COR-L47 (cell line): Measurements from ENCODE around the gene XIRP2.

Experiments
- DNase-seq: peaks from one replicate; lab custom pipeline; 2025; lab: John Stamatoyannopoulos, UW

XIRP2 gene, protein sequence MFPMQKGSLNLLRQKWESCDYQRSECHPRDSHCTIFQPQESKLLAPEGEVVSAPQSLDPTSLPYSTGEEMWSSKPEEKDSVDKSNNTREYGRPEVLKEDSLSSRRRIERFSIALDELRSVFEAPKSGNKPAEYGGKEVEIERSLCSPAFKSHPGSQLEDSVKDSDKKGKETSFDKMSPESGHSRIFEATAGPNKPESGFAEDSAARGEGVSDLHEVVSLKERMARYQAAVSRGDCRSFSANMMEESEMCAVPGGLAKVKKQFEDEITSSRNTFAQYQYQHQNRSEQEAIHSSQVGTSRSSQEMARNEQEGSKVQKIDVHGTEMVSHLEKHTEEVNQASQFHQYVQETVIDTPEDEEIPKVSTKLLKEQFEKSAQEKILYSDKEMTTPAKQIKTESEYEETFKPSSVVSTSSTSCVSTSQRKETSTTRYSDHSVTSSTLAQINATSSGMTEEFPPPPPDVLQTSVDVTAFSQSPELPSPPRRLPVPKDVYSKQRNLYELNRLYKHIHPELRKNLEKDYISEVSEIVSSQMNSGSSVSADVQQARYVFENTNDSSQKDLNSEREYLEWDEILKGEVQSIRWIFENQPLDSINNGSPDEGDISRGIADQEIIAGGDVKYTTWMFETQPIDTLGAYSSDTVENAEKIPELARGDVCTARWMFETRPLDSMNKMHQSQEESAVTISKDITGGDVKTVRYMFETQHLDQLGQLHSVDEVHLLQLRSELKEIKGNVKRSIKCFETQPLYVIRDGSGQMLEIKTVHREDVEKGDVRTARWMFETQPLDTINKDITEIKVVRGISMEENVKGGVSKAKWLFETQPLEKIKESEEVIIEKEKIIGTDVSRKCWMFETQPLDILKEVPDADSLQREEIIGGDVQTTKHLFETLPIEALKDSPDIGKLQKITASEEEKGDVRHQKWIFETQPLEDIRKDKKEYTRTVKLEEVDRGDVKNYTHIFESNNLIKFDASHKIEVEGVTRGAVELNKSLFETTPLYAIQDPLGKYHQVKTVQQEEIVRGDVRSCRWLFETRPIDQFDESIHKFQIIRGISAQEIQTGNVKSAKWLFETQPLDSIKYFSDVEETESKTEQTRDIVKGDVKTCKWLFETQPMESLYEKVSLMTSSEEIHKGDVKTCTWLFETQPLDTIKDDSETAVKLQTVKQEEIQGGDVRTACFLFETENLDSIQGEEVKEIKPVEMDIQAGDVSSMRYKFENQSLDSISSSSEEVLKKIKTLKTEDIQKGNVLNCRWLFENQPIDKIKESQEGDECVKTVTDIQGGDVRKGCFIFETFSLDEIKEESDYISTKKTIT (N-terminal part only)

DNA sequence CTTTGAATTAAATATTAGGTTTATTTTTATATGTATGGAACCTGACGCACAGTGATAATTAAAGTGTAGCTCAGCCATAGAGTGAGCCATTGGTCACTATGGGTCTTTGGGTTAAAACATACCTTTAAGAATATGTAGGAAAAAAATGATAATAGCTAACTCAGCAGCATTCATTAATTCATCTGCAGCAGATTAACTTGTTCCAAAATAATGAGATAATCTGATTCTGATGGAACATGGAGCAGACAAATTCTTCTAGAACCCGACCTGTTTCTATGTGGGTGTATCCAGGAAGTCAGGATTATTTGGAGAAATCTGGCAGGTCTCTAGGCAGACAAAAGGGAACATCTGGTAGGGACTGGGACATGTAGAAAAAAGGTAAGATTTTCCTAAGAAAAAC is at the start of gene XIRP2:
Gene XIRP2 (plus strand): TSS at position 301 of the 400 bp plus-strand sequence. CDS start 15,003 bp downstream, outside the sequence.
- DNase-seq, result no peak

DNA sequence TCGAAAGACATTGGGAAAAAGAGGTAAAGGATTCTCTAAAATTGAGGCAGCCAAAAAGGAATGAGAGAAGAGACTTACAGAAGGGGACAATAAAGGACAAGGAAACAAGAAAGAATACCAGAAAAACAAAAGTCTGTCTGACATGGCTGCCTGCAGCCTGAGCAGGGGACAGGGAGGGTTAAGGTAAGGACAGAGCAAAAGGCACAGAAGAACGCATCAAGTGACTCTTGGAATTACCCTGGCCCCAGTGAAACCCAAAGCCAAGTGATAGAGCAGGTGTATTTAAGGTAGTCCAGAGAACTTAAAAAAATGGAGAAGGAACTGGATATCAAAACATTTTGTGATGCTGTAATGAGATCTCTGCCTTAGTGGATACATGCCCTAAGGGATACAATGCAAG is 47.1 kb upstream of the XIRP2 start:
- no peak for DNase-seq

DNA sequence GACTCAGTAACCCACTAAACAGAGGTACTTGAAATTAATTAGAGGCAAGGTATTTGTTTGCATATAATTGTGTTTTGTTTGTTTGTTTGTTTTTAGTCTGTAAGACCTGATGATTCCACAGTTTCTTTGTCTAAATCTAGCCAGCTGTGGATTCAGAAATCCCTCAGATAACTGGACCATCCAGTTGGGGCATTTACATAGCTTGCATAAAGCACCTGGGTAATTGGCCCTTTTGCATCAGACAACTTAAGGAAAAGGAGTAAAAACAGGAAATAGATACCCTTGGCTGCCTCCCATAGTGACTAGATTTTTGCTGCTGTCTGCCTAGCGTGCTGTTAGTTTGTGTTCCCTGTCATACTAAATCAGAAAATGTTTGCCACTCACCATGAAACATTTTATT is 46.6 kb upstream of the XIRP2 start:
- DNase-seq, result no peak

DNA sequence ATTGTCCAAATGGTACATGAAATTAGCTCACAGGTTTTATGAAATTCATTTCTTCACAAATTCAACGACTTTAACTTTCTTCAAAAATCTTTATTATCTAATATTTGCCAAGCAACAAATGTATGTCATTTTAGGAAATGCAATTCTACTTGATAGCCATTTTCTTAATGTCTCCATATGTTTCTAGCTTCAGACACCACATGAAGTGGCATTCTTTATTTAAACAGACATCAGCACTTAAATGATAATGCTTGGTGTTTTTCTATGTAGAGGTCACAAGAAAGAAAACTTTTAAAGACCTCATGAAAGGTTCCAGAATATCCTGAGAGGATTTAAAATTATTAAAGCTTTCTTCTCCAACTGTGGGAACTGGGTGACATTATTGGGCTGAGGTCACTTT is 44.2 kb upstream of the XIRP2 start:
- no peak for DNase-seq

DNA sequence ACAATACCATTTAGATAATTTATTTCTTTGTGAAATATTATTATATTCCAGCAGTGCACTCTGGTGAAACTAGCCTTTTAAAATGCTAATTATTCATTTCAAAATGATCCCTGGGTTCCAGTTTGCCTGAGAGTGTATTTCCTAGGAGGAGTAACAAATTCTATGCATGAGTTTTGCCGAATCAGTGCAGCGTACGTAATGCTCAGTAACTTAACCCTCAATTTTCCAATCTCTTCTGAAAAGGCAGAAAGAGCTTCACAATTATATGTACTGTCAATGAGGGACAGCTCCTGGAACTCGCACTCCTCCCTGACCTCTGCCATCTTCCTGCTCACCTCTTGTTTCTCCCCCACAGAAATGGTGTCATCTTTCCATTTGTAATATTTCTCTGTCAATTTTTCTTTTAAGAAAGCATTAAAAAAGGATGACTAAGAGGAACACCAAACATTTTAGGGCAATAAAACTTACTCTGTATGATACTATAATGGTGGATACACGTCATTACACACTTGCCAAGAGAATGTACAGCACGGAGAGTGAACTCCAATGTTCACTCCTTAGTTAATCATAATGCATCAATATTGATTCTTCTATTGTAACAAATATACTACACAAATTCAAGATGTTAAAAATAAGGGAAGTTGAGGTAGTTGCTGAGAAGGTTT is 25.7 kb upstream of the XIRP2 start:
- no peak for DNase-seq

DNA sequence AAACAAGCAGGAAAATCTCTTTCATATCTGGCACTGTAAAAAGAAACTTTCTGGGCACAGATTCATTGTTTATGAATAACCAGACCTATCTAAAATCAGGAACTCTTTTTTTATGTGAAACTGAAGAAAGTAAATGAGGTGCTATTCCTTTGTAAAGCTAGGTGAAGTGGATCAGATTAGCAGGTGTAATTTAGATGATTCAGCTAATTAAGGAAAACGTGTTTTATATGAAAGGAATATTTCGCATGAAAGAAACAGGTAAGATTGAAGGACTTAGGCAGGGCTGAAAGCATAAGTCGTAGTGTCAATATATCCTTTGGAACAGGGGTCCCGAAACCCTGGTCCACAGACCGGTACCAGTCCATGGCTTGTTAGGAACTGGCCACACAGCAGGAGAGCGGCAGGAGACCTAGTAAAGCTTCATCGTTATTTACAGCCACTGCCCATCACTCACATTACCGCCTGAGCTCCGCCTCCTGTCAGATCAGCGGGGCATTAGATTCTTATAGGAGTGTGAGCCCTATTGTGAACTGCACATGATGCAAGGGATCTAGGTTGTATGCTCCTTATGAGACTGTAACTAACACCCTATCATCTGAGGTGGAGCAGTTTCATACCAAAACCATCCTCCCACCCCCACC is 20.3 kb upstream of the XIRP2 start:
- DNase-seq, result no peak

DNA sequence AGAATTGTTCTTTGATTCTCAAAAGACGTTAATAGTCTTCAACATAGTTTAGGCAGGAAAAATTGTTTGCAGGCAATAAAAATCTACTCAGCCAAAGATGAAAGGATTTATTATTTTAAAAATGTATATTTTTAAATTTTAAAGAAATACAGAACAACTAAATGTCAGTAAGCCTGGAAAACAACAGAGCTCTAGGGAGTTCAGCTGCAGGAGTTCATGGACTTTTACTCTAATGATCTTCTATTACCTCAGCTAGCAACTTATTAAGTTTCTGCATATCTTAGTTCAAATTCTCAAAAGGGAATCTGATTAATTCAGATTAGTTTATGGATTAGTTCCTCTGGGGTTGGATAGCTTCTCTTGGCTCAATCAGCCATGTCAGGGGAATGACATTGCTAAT is 17.9 kb upstream of the XIRP2 start:
- DNase-seq, result no peak

DNA sequence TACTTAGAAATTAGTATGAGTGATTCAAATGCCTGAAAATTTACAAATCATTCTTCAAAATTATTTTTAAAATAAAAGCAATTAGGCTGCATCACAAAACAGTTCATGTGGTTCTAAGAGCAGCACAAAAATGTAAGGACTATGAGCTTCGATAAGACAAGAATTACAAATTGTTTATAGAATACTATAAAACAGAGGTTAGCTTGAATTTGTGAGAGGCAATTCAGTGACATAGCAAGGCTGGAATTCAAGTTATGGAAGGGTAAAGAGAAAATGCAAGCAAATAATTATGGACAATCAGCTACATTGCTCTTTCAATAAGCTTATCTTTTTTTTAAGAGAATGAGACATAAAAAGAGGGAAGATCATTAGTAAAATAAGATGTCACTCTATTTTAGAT is 7.1 kb upstream of the XIRP2 start:
- DNase-seq, result no peak

DNA sequence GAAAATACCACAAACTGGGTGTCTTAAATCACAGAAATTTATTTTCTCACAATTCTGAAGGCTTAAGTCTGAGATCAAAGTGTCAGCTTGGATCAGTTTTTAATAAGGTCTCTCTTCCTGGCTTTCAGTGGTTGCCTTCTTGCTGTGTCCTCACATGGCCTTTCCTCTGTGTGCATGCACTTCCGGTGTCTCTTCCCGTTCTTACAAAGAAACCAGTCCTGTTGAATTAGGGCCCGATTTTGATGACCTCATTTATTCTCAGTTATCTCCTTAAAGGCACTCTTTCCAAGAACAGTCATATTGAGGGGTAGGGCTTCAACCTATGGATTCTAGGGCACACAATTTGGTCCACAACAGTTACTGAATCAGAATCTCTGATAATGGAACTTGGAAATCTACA is 5.4 kb upstream of the XIRP2 start:
- DNase-seq, result no peak

DNA sequence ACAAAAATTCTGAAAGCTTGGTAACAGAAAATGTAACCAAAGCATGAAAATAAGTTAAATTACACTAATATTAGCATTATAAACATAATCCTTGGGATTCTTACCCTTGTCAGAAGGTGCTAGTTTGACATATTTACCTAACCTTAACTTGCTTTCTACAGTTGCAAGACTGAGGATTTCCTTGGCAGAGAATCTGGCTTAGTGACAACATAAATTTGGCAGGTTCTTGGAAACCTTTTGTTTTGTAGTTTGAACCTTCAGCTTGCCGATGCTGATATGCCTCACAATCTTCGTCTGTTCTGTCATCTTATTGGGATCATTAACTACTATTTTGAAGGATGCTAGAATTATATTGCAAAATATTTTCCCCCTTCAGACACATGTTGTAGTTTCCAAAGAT is 3.4 kb downstream of the XIRP2 start:
- no peak for DNase-seq

DNA sequence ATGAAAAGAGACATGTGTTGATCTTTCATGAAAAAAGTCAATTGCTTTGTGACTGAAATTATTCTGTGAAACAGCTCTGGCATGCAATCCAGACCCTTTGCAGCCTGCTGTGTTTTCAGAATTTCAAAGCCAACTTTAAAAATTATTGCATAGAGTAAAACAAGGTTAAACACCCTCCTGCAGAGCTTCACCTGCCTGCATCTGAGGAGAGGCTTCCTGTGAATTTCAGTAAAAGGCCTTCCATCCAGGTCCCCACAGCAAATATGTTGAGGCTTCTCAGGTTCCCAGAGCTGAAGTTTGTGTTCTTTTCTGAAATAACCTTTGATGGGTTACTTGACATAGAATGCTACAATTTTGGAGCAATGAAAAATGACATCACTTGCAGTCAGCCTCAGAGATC is 4.1 kb downstream of the XIRP2 start:
- DNase-seq, result peak; percentile 17

DNA sequence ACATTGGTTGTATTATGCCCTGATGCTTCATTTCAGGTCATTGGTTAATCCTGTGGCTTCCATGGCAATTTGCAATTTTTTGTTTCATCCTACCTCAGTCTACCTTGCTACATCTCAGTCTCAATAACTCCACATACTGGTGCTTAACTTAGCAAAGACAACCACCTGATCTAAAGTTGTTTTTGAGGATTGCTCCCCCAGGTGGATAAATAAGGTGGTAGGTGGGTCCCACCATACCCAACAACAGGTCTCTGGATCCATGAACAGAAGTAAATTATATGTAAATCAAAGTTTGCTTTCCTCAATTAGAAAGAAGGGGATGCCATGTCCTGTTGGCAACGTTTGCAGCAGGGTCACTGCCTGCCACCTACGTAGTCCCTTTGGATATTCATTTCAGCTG is 7.0 kb downstream of the XIRP2 start:
- DNase-seq, result no peak

DNA sequence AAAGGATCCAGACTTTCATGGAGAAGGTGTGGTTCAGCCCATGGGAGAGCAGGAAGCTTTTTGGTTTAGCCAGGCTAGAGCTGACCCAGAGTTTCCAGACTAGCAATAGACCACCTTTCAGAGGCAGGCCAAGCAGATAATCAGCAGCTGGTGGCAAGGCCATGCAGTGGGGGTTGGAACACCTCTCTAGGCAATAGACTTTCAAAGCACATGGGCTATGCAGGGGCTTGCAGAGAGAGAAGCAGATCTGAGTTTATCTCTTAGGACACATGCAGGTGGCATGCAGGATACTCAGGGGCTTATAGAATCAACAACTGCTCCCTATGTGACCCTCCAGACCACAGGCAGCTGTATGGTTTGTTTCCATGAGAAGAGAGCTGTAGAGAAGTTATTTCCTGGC is 9.4 kb downstream of the XIRP2 start:
- DNase-seq, result no peak

DNA sequence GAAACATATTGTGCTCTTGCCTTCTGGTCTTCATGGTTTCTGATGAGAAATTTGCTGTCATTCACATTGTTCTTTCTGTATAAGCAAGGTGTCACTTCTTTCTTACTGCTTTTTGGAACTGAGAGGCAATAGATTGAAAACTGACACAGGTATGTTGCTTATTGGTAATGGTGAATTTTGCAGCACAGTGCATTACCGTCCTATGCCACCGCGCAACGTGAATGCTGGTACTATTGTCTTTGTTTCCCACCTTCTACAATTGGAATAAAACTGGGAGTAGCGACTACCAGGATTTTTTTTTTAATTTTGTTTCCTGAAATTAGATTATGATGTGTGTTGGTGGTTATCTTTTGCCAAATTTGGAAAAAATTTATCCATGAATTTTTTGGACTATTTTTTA is 11.4 kb downstream of the XIRP2 start:
- DNase-seq, result no peak

DNA sequence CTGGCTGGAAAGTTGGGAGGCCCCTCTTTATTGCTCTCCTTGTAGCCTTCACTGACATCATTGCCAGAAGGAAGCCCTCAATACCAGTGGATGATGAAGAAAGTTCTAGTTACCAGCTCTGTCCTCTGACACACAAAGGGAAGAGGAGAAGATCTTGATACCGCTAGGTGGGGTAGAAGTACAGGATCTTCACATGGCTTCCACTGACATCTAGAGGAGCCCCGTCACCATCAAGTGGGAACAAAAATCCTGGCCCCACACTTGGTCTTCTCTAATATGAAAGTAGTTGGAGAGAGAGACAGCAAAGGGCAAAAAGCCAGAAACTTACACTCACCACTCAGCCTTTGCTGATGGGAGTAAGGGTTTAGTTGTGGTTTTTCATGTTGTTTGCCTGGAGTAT is 12.4 kb downstream of the XIRP2 start:
- DNase-seq, result no peak

DNA sequence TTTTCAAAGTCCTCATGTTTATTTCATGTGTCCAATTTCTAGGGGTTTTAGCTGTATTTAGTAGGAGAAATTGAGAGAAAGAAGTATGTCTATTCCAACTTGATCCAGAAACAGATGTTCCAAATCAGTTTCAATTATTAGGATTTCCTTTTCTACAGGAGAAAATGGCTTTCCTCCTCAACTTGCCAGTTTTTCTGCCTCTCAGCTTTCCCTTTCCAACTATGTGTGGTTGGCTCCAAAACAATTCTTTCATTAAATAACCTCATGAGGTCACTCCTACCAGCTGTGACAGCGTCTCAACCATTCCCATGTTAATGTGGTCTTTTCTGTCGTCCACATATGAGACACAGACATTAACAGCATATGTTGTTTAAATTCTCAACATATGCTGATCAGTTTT is 13.1 kb downstream of the XIRP2 start:
- no peak for DNase-seq

DNA sequence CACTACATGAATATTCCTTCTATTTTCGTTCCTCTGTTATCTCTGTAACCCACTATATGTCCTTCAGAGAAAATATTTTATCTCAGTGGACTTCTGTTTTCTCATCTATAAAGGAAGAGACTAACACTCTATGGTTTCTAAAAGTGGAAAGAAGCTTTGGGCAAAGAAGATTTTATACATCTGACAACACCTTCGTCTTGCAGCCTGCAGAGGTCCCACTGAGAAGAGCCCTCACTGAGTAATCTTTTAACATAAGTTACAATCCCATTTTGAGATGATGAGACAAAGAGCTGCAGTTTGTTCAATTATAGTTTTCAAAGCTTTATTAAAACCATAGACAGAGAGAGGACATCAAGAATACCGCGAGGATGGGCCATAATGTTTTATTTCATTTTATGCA is 28.7 kb downstream of the XIRP2 start:
- no peak for DNase-seq

DNA sequence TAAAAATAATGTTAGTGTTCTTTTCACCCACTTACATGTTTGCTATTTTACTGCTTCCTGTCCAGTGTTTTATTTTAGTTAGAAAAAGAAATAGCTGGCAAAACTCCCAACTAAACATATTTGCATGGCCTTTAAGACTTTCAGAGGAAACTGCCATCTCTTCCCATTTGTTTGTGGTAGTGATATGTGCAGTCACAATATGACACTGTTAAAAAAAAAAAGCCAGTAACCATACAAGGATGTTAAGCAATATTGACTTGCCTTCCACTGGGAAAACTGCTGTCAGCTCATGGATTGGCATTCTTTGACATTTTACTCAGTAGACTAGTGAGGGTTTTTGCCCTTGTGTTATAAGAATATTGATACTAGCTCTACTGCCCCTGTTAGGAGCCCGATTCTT is 29.1 kb downstream of the XIRP2 start:
- no peak for DNase-seq

DNA sequence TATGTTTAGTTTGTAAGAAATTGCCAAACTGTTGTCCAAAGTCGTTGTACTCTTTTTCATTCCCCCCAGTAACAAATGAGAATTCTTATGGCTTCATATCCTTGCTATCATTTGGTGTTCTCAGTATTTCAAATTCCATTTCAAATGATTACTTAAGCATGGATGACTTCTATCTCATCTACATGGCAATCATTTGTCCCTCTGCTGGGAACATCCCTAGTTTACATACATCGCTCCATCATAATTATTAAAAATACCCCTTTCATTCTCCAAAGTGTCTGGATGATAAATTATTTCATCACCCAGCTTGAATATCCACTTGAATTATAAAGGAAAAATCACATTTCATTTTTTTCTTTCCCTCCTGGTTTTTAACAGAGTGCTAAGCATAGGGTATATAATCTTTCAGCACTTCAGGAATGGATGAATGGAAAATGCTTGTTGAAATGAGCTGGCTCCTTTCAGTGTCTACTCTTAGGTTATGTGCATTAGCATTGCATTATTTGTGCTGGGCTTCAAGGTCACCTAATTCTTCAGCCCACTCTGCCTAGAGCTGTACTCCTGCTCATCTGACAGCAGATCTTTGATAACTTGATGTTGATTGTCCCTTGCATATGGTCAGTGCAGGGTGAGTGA is 33.1 kb downstream of the XIRP2 start:
- DNase-seq, result no peak

DNA sequence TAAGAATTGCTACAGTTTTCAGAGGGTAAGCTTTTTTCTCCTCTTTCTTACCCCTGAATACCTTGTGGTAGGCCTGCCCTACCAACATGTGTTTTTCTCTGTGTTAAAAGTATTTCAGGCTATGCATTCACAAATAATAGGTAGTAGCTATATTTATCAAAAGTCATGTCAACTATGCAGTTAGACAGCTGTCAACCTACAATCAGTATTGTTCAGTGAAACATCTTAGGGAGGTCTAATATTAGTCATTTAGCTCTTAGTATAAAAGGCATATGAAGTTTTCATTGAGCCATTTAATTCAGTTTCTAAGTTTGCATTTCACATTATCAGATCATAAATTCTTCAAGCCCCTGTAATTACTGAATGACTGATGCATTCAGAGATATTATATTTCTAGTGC is 36.7 kb downstream of the XIRP2 start:
- DNase-seq, result no peak

DNA sequence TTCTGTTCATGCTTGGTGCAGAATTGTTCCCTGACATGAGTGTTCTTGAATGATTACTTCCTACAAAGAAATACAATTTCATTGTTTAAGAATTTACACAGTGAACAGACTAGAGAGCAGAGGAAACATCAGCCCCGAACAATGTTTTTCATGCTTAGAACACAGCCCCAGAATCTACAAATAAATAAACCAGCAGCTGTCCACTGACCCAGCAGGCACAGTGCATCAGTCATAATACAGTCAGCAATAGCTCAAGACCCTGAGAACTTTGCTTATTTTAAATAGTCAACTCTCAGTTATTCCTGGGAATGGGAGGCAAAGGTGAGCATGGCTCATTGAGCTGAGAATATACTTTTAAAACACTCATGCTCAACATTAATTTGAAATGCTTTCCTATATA is 38.4 kb downstream of the XIRP2 start:
- DNase-seq, result no peak
